ENCODE results near the gene PRR9. TPM values are rescaled to one million over a fixed set of nuclear protein-coding genes. Genes with fewer than 3 reads are reported as not detected.

PRR9 gene
- total RNA-seq, 2 donors from 2014 or later: not detected

DNA sequence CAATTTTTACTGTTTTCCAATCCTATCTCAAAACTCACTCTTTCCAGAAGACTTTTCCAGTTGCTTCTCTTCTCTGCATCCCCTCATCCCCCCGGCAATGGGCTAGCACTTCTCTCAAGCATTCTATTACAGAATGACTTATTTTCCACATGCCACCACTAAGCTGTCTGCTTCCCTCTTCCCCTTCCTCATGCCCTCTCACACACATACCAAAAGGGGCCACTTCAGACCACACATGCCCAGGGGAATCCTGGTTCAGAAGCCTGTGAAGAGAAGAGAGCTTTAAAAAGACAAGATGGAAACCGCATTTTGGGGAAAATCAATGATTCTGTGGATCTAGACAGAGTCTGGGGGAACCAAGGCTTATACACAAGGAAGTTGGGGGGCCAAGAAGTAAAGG lies 33.7 kb downstream of the PRR9 start:
- peak overlapping the region in 1 of 2 donors; percentile 22 for H3K27ac Mint-ChIP-seq
- H3K36me3 Mint-ChIP-seq: no peaks in the 10 kb centered on the region
- no peak for ATAC-seq
- DNase-seq (ENCODE audit: low spot score in 2 of 2): no peak
- no peaks in the 10 kb centered on the region for H3K9me3 Mint-ChIP-seq

DNA sequence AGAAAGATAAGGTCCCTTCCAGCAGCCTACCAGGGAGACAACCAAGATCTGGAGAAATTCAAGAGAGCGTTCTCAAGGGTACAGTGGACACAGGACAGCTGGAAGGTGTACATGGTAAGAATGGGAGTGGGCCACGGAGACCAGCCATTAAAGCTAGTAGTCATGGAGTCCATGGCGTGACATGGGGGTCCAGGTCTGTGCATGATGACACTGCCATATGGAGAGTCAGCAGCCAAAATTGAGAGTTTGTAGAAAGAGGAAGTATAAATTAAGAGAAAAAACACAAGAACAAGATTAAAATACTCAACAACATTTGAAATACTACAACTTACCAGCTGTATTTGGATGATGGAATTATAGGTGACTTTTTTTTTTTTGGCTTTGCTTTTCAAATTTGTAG lies 34.2 kb downstream of the PRR9 start:
- no peaks in the 10 kb centered on the region for H3K9me3 Mint-ChIP-seq

DNA sequence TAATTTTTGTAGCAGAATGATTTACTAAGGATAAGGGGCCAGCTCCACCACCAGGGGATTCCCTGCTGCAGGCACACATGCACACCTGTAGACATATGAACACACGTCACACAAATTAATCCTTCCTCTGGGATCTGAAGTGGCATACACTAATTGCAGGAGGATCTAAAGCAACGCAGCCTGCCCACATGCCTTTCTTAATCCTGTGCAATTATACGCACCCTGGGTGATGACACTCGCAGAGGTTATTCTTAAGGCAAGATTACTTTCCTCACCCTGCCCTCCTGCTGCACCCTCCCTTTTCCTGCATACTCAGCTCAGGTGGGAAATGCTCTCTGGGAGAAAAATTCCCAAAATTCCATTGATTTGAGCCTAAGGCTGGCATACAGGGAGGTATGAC lies 34.6 kb downstream of the PRR9 start:
- ATAC-seq: no peak
- H3K9me3 Mint-ChIP-seq: no peaks in the 10 kb centered on the region

More for the DNA sequence above, 34.2 kb downstream of the PRR9 start:
- no peak for DNase-seq (ENCODE audit: low spot score in 2 of 2)
- Mint-ChIP-seq H3K36me3 (no peaks in the 10 kb centered on the region), H3K27ac (no peak overlapping the region)
- ATAC-seq: no peak

GRCh38 chr1:153253076-153253475 lies 35.7 kb downstream of the PRR9 start:
- ATAC-seq (no peak), DNase-seq (ENCODE audit: low spot score in 2 of 2) (no peak)
- Mint-ChIP-seq H3K36me3 (no peaks in the 10 kb centered on the region), H3K9me3 (no peaks in the 10 kb centered on the region), H3K27ac (no peak overlapping the region)

More for the DNA sequence above, 34.6 kb downstream of the PRR9 start:
- H3K27ac Mint-ChIP-seq: no peak overlapping the region
- no peak for DNase-seq (ENCODE audit: low spot score in 2 of 2)
- H3K36me3 Mint-ChIP-seq: no peaks in the 10 kb centered on the region

DNA sequence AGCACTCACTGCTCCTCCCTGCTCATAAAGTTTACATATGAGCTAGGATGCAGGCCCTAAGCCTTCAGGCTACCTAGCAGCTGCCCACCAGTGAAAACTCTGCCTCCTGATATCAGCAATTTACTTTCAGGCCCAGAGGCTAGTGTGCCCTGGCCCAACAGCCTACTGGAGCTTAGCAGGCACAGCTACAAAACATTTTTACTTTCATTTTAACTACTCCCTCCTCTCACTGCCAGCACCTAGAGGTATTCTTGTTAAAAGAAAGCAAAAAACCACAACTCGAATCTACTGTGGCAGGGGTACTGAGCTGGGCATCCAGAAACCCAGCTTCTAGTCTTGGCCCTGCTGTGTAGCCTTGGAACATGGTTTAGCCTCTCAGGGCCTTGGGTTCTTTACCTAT lies 36.3 kb downstream of the PRR9 start:
- ATAC-seq (peak in 1 of 2 donors; percentile 24), DNase-seq (ENCODE audit: low spot score in 2 of 2) (no peak)
- Mint-ChIP-seq H3K36me3 (no peaks in the 10 kb centered on the region), H3K27ac (no peak overlapping the region), H3K9me3 (no peaks in the 10 kb centered on the region)

DNA sequence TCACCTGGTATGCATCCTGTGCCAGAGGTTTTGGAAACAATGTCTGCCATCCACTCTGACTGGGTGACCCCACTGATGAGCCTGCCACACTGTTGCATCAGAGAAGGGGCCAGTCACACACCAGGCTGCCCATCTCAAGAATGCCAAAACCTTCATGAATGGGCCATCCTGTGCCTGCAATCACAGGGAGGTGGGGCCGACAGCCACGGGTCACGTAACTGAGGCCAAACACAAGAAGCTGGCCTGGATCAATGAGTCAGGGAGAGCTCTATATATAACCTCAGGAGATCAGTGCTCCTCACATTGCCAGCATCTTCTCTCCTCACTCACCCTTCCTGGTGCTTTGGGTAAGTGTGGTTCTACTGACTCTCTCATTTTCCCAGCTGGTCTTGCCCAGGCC lies 42.0 kb downstream of the PRR9 start, which contains the start of gene LORICRIN:
TSS of gene LORICRIN (plus strand) at position 301 of the 400 bp plus-strand sequence. CDS start 1,263 bp downstream, outside the sequence.
- DNase-seq (ENCODE audit: low spot score in 2 of 2): no peak
- Mint-ChIP-seq H3K27ac (no peak within 1 kb of the TSS), H3K36me3 (no peaks in the 10 kb centered on the region), H3K9me3 (no peaks in the 10 kb centered on the region)
- no peak for ATAC-seq

DNA sequence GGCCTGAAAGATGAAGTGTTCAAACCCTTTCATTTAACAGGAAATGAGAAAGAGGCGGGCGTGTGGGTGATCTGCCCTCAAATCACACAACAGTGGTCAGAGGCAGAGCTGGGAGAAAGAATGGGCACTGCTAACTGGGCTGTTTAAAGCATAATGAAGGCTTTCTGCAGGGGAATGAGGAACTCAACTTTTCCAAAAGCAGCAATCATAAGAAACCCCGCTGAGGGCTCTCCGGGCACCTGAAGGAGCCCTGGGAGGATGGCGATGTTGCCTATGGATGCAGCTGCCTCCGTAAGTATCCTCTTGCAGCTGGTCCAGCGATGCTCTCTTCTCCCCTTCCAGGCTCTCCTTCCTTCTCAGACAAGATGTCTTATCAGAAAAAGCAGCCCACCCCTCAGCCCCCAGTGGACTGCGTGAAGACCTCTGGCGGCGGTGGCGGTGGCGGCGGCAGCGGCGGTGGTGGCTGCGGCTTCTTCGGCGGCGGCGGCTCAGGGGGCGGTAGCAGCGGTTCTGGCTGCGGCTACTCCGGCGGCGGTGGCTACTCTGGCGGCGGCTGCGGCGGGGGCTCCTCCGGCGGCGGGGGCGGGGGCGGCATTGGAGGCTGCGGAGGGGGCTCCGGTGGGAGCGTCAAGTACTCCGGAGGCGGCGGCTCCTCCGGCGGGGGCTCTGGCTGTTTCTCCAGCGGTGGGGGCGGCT lies 43.3 kb downstream of the PRR9 start:
- no peaks in the 10 kb centered on the region for H3K9me3 Mint-ChIP-seq
- H3K27ac Mint-ChIP-seq: no peak overlapping the region
- ATAC-seq (peak; percentile 39 to 42), DNase-seq (ENCODE audit: low spot score in 2 of 2) (no peak)
- no peaks in the 10 kb centered on the region for H3K36me3 Mint-ChIP-seq

DNA sequence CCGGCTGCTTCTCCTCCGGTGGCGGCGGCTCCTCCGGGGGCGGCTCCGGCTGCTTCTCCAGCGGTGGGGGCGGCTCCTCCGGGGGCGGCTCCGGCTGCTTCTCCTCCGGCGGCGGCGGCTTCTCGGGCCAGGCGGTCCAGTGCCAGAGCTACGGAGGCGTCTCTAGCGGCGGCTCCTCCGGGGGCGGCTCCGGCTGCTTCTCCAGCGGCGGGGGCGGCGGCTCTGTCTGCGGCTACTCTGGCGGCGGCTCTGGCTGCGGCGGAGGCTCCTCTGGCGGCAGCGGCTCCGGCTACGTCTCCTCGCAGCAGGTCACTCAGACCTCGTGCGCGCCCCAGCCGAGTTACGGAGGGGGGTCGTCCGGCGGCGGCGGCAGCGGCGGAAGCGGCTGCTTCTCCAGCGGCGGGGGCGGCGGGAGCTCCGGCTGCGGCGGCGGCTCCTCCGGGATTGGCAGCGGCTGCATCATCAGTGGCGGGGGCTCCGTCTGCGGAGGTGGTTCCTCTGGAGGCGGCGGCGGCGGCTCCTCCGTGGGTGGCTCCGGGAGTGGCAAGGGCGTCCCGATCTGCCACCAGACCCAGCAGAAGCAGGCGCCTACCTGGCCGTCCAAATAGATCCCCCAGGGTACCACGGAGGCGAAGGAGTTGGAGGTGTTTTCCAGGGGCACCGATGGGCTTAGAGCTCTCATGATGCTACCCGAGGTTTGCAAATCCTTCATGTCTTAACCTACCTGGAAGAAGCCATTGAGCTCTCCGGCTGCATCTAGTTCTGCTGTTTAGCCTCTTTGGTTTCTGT lies 44.1 kb downstream of the PRR9 start:
- no peak for DNase-seq (ENCODE audit: low spot score in 2 of 2)
- Mint-ChIP-seq H3K9me3 (no peaks in the 10 kb centered on the region), H3K36me3 (no peaks in the 10 kb centered on the region), H3K27ac (no peak overlapping the region)
- peak; percentile 27 to 30 for ATAC-seq

DNA sequence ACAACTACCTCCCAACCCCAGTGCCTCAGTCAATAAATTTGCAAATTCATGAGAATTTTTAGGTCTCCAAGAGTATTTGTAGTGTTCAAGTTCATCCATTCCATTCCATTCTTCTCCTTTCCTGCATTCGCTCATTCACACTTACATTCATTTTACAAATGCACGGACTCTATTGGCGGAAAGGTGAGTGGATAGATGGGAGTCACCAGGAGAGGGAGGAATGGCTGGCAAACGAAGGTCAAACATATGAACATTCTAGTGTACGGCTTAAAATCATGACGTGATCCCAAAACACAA lies 44.6 kb downstream of the PRR9 start:
- DNase-seq (ENCODE audit: low spot score in 2 of 2): no peak
- Mint-ChIP-seq H3K36me3 (no peaks in the 10 kb centered on the region), H3K27ac (no peak overlapping the region), H3K9me3 (no peaks in the 10 kb centered on the region)
- ATAC-seq: no peak

- ATAC-seq: peak; percentile 30 to 32
Measured at GRCh38 chr1:153262462-153263157, 45.2 kb downstream of the PRR9 start.

GRCh38 chr1:153265457-153265856 lies 48.1 kb downstream of the PRR9 start:
- no peaks in the 10 kb centered on the region for H3K9me3 Mint-ChIP-seq
- DNase-seq (ENCODE audit: low spot score in 2 of 2): no peak
- no peak overlapping the region for H3K27ac Mint-ChIP-seq
- ATAC-seq: no peak
- no peaks in the 10 kb centered on the region for H3K36me3 Mint-ChIP-seq

More at GRCh38 chr1:153262462-153263157, 45.2 kb downstream of the PRR9 start:
- DNase-seq (ENCODE audit: low spot score in 2 of 2): no peak
- H3K36me3 Mint-ChIP-seq: no peaks in the 10 kb centered on the region
- H3K27ac Mint-ChIP-seq: no peak overlapping the region
- no peaks in the 10 kb centered on the region for H3K9me3 Mint-ChIP-seq

Other genes with a start within 250 kb of the PRR9 start
- not detected for gene SPRR4, start 246.9 kb upstream of the PRR9 start, total RNA-seq
- gene SPRR1A, start 233.5 kb upstream of the PRR9 start, total RNA-seq: not detected
- not detected for gene SPRR3, start 215.8 kb upstream of the PRR9 start, total RNA-seq
- not detected for gene SPRR1B, start 186.4 kb upstream of the PRR9 start, total RNA-seq
- gene SPRR2D, start 176.5 kb upstream of the PRR9 start, total RNA-seq: not detected
- gene SPRR2A, start 160.1 kb upstream of the PRR9 start, total RNA-seq: not detected
- not detected for gene SPRR2B, start 146.0 kb upstream of the PRR9 start, total RNA-seq
- not detected for gene SPRR2E, start 123.1 kb upstream of the PRR9 start, total RNA-seq
- not detected for gene SPRR2F, start 104.1 kb upstream of the PRR9 start, total RNA-seq
- gene SPRR2G, start 66.7 kb upstream of the PRR9 start, total RNA-seq: not detected
- gene LELP1, start 14.2 kb upstream of the PRR9 start, total RNA-seq: not detected
- not detected for gene LORICRIN, start 42.1 kb downstream of the PRR9 start, total RNA-seq
- not detected for gene PGLYRP3, start 95.4 kb downstream of the PRR9 start, total RNA-seq
- gene PGLYRP4, start 131.3 kb downstream of the PRR9 start, total RNA-seq: not detected
- 1 to 10 TPM in 1 of 2 donors, under 1 TPM in 1; 0.73 to 1.4 TPM for gene S100A9, start 140.3 kb downstream of the PRR9 start, total RNA-seq
- not detected for gene S100A12, start 158.0 kb downstream of the PRR9 start, total RNA-seq
- not detected for gene S100A8, start 173.5 kb downstream of the PRR9 start, total RNA-seq
- not detected for gene S100A7A, start 198.9 kb downstream of the PRR9 start, total RNA-seq
- not detected for gene S100A7, start 243.1 kb downstream of the PRR9 start, total RNA-seq

All from activated naive CD4-positive, alpha-beta T cell treated with anti-CD3 and anti-CD28 coated beads, Interleukin-2, amount 50 U/mL, for 72 hours (primary cell).